Gastrocnemius medialis (tissue), 4 donors: Measurements from ENCODE around the gene NFE2L3. TPM values are rescaled to one million over a fixed set of nuclear protein-coding genes. Genes with fewer than 3 reads are reported as not detected.
A peak's percentile ranks its signal among the peaks of the same experiment; 100 is the strongest.

Source experiments
- ATAC-seq, 2 donors: fragments of 150-250 bp; one replicate each; pipeline ENCODE4 v1.9.1; 2016
- DNase-seq, 2 donors: peaks; one replicate each; pipeline ENCODE4 v3.0.0-alpha.2; 2019
- H3K27ac ChIP-seq, 4 donors: fragments of 200-600 bp; sonication (generic); 1 replicate in 1 of 4; 2 replicates in 3 of 4; pipeline ENCODE4 v1.5.1; 2016 to 2018; ENCODE audit warnings: mild to moderate bottlenecking in 2 of 4, moderate library complexity in 1 of 4
- H3K27me3 ChIP-seq, 3 donors: fragments of 200-600 bp; sonication (generic) in 2 of 3; 1 replicate in 1 of 3; 2 replicates in 2 of 3; pipeline versions ENCODE4 v1.5.1 to v1.6.0; 2016 to 2019; ENCODE audit warnings: mild to moderate bottlenecking in 1 of 3, moderate library complexity in 1 of 3
- H3K36me3 ChIP-seq, 2 donors: fragments of 200-600 bp; sonication (generic) in 1 of 2; one replicate each; pipeline ENCODE4 v1.5.1; 2017 to 2018
- H3K4me1 ChIP-seq, 2 donors: fragments of 200-600 bp; sonication (generic) in 1 of 2; one replicate each; pipeline ENCODE4 v1.5.1; 2016 to 2017; ENCODE audit warnings: mild to moderate bottlenecking in 2 of 2
- H3K4me3 ChIP-seq, 4 donors: fragments of 200-600 bp; sonication (generic) in 3 of 4; 1 replicate in 1 of 4; 2 replicates in 3 of 4; pipeline ENCODE4 v1.5.1; 2016 to 2019; ENCODE audit warnings: mild to moderate bottlenecking in 2 of 4
- H3K9me3 ChIP-seq, 3 donors: fragments of 200-600 bp; sonication (generic) in 2 of 3; 1 replicate in 1 of 3; 2 replicates in 2 of 3; pipeline ENCODE4 v1.5.1; 2016 to 2019
- POLR2A ChIP-seq, 2 donors: fragments of 450-650 bp; IDR thresholded peaks; one replicate each; pipeline ENCODE4 v1.6.1; 2017; ENCODE audit warnings: antibody characterized with exemption in 2 of 2, mild to moderate bottlenecking in 2 of 2, moderate library complexity in 2 of 2
- in situ Hi-C, 4 donors: fragments of 200-750 bp; cut with MboI; loops; one replicate each; pipeline versions ENCODE4 v1.15.0 to v1.8.0; 2017; ENCODE audit warnings: low sequenced_read_pairs in 4 of 4
- intact Hi-C: fragments of 100-400 bp; cut with DNase I; formaldehyde crosslinking; loops from one replicate; pipeline ENCODE4 v1.15.1; 2023; ENCODE audit warnings: low total_unique reads
- total RNA-seq, 4 donors: library from RNA; depleted of rRNA; stranded (reverse); fragments of >200 nt; gene quantifications; one replicate each; pipeline versions ENCODE4 v1.1.0 to v1.2.3, GENCODE V29; 2016
- TF ChIP-seq, protein P1 (sequence below), 5 experiments: fragments of 450-650 bp in 3 of 5; fragments of 200-600 bp in 2 of 5; sonication (generic) in 2 of 5; IDR thresholded peaks in 4 of 5; conservative IDR thresholded peaks in 1 of 5; 1 replicate in 4 of 5; 2 replicates in 1 of 5; pipeline ENCODE4 v1.5.1; 2016 to 2019; ENCODE audit warnings: antibody characterized with exemption in 5 of 5, mild to moderate bottlenecking in 3 of 5, moderate library complexity in 3 of 5

The NFE2L3 gene
- total RNA-seq, 4 donors from 2014 or later, result 1.1 to 6.2 (median 1.7) TPM

DNA sequence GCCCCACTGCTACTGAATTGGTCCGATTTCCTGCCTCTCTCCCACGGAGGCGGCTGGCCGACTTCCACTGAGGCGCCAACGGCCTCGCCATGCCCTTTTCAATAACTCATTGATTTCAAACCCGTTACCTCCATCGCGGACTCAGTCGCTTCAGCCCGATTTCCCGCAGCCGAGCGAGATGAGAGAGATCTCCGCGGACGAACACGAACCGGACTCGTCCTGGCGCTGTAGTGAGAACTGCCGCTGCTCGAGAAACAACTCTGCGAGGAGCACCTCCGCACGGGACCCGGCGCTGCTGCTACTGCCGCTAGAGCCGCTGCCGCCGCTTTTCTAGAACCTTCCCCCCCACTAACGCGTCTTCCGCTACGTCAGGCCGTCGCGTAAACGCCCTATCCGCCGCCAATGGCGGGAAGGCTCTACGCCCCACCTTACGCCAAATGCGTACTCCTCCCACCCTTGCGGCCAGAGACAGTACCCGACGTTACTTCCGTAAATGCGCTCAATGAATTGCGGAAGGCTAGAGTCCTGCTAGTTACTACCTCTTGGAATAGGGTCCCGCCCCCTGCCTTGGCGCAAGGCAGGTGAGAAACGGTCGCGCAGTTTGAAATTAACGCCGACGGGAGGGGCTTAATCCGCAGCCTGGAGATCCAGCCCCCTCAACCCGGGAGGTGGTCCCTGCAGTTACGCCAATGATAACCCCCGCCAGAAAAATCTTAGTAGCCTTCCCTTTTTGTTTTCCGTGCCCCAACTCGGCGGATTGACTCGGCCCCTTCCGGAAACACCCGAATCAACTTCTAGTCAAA lies 48.6 kb downstream of the NFE2L3 start, which contains the start of gene HNRNPA2B1:
TSS of gene HNRNPA2B1 (minus strand) at position 303 of the 803 bp plus-strand sequence. CDS start at position 134, 169 bp downstream.
- in situ Hi-C loops, result loop anchor here in 2 of 4 donors (10.0 to 25.0 kb wide), 4 partner anchors 313 to 962 kb away; partner anchors contain the start of genes HOXA10 (in 1 of the 2), HOXA3 (in 1 of the 2), HOXA7 (in 1 of the 2) and HOXA9 (in 1 of the 2)

DNA sequence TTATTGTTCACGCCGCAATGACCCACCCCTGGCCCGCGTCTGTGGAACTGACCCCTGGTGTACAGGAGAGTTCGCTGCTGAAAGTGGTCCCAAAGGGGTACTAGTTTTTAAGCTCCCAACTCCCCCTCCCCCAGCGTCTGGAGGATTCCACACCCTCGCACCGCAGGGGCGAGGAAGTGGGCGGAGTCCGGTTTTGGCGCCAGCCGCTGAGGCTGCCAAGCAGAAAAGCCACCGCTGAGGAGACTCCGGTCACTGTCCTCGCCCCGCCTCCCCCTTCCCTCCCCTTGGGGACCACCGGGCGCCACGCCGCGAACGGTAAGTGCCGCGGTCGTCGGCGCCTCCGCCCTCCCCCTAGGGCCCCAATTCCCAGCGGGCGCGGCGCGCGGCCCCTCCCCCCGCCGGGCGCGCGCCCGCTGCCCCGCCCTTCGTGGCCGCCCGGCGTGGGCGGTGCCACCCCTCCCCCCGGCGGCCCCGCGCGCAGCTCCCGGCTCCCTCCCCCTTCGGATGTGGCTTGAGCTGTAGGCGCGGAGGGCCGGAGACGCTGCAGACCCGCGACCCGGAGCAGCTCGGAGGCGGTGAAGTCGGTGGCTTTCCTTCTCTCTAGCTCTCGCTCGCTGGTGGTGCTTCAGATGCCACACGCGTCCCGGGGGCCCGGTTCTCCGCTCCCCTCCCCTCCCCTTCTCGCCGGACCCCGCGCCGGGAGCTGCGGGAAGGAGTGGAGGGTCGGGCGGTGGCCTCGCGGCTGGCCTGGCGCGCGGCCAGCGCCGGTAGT lies 49.4 kb downstream of the NFE2L3 start, which contains the start of gene CBX3:
TSS of gene CBX3 (plus strand) at position 499 of the 772 bp plus-strand sequence. CDS start 1,254 bp downstream, outside the sequence.
- in situ Hi-C loops (loop anchor here in 2 of 4 donors (10.0 to 25.0 kb wide), 4 partner anchors 314 to 961 kb away; partner anchors contain the start of genes HOXA10 (in 1 of the 2), HOXA3 (in 1 of the 2), HOXA7 (in 1 of the 2) and HOXA9 (in 1 of the 2)), intact Hi-C loops (loop anchor here (2.0 to 10.0 kb wide), 7 partner anchors 166 to 1461 kb away; partner anchors contain the start of genes HIBADH, HOXA9 and SKAP2)
- Histone ChIP-seq H3K9me3 (no peaks in the 10 kb centered on the region), H3K27me3 (no peaks in the 10 kb centered on the region), H3K4me1 (peaks cover 32 to 42% of the 10 kb centered on the region in 2 donors), H3K36me3 (peaks cover 0 to 15% of the 10 kb centered on the region in 2 donors), H3K27ac (peak within 1 kb of the TSS; percentile 97 to 100 (median 98)), H3K4me3 (peak within 1 kb of the TSS; percentile 79 to 98 (median 94))
- DNase-seq (peak; percentile 82 to 90), ATAC-seq (peak; percentile 67 to 68)
- TF ChIP-seq, protein P1, sequence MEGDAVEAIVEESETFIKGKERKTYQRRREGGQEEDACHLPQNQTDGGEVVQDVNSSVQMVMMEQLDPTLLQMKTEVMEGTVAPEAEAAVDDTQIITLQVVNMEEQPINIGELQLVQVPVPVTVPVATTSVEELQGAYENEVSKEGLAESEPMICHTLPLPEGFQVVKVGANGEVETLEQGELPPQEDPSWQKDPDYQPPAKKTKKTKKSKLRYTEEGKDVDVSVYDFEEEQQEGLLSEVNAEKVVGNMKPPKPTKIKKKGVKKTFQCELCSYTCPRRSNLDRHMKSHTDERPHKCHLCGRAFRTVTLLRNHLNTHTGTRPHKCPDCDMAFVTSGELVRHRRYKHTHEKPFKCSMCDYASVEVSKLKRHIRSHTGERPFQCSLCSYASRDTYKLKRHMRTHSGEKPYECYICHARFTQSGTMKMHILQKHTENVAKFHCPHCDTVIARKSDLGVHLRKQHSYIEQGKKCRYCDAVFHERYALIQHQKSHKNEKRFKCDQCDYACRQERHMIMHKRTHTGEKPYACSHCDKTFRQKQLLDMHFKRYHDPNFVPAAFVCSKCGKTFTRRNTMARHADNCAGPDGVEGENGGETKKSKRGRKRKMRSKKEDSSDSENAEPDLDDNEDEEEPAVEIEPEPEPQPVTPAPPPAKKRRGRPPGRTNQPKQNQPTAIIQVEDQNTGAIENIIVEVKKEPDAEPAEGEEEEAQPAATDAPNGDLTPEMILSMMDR (IDR thresholded peaks at IDR 0.05 in 4 of 5, conservative IDR thresholded peaks at IDR 0.05 in 1 of 5), result no peak
- peak; percentile 80 for TF ChIP-seq POLR2A (IDR thresholded peaks at IDR 0.05)

More for the DNA sequence above, 48.6 kb downstream of the NFE2L3 start, which contains the start of gene HNRNPA2B1:
- peaks cover 39 to 50% of the 10 kb centered on the region in 2 donors for H3K4me1 ChIP-seq
- H3K27ac ChIP-seq, result peak within 1 kb of the TSS; percentile 97 to 100 (median 98)
- ATAC-seq, result peak; percentile 82 to 86
- no peaks in the 10 kb centered on the region for H3K9me3 ChIP-seq
- H3K36me3 ChIP-seq, result peaks cover 0 to 20% of the 10 kb centered on the region in 2 donors
- TF ChIP-seq, protein P1 (IDR thresholded peaks at IDR 0.05 in 4 of 5, conservative IDR thresholded peaks at IDR 0.05 in 1 of 5), result peak in 1 of 5 experiments; percentile 15
- peak; percentile 100 for TF ChIP-seq POLR2A (IDR thresholded peaks at IDR 0.05)
- no peaks in the 10 kb centered on the region for H3K27me3 ChIP-seq
- peak within 1 kb of the TSS; percentile 79 to 98 (median 94) for H3K4me3 ChIP-seq
- intact Hi-C loops, result loop anchor here (2.0 to 10.0 kb wide), 7 partner anchors 167 to 1462 kb away; partner anchors contain the start of genes HIBADH, HOXA9 and SKAP2
- peak; percentile 95 for DNase-seq

DNA sequence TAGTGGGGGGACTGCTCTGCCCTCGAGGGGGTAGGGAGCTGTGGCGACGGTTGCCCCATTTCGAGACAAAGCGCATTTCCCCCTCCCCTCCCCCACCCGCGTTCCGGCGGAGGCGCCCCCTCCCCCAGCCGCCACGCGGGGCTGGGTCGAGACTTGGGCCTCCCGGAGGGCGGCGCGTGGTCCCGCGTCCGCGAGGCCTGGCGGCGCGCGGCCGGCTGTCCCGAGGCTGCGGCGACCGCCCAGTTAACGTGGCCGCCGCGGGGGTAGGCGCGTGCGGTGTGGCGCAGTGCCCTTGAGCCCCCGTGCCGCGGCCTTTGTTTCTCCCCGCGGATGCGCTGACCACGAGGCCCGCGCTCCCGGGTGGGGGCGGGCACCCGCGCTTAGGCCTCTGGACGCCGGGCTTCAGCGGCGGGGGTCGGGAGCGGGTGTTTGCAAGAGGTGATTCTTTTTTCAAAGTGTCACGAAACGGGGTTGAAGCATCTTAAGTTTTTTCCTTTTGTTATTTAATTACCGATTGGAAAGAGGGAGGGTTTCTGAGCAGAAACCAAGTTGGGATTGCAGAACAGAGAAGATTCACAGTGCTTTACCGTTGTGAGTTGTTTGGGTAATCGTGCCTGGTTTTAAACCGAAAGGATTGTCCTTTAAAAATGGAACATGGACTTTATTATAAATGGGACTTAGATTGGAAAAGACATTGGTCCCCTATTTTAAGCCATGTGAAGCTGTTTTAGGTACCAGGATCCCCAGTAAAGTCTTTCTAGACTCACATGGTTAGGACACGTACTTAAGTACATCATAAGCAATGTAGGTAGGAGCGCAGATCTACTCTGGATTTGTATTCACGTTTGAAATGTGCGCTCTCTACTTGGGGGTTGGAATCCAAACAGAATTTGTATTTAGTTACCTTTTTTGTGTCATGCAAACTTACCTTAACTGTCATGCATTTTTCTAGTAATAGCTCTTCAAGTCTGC lies 50.3 kb downstream of the NFE2L3 start:
- Histone ChIP-seq H3K36me3 (peaks cover 0 to 15% of the 10 kb centered on the region in 2 donors), H3K27ac (peak overlapping the region; percentile 97 to 100 (median 98)), H3K27me3 (no peaks in the 10 kb centered on the region), H3K4me3 (peak overlapping the region; percentile 79 to 95 (median 94)), H3K9me3 (no peaks in the 10 kb centered on the region), H3K4me1 (peaks cover 23 to 33% of the 10 kb centered on the region in 2 donors)
- peak; percentile 5 to 7 for ATAC-seq
- peak; percentile 21 to 52 for DNase-seq
- TF ChIP-seq POLR2A (IDR thresholded peaks at IDR 0.05), result no peak
- TF ChIP-seq, protein P1 (IDR thresholded peaks at IDR 0.05 in 4 of 5, conservative IDR thresholded peaks at IDR 0.05 in 1 of 5), result no peak
- in situ Hi-C loops (loop anchor here in 2 of 4 donors (10.0 to 25.0 kb wide), 4 partner anchors 315 to 960 kb away; partner anchors contain the start of genes HOXA10 (in 1 of the 2), HOXA3 (in 1 of the 2), HOXA7 (in 1 of the 2) and HOXA9 (in 1 of the 2)), intact Hi-C loops (loop anchor here (5.0 to 10.0 kb wide), 5 partner anchors 165 to 1460 kb away; partner anchors contain the start of genes HIBADH and SKAP2)
